ENCODE measurements around the gene PTK6. TPM values are rescaled to one million over a fixed set of nuclear protein-coding genes. Genes with fewer than 3 reads are reported as not detected.

Gene PTK6
- total and polyA plus RNA-seq, 2 of the 13 experiments (the other 11 are each of a cell fraction or from before 2014, with no cell fraction given), result 0.08 TPM; not detected in 1

- TF ChIP-seq SRY (CRISPR knock-in tag; IDR thresholded peaks at IDR 0.05) (0 out of 2 replicates have a peak, but pooled peaks have one; percentile 48), ZNF350 (CRISPR knock-in tag; IDR thresholded peaks at IDR 0.05; ENCODE audit: borderline replicate concordance, low read depth) (0 out of 2 replicates have a peak, but pooled peaks have one; percentile 15), POLR2AphosphoS5 (IDR thresholded peaks at IDR 0.05; ENCODE audit: low read depth, low read length) (no peak), ZNF672 (CRISPR knock-in tag; IDR thresholded peaks at IDR 0.05) (no peak), CBFB (CRISPR knock-in tag; IDR thresholded peaks at IDR 0.05) (no peak), STAG1 (CRISPR knock-in tag; IDR thresholded peaks at IDR 0.05) (peak; percentile 68), CHCHD3 (CRISPR knock-in tag; IDR thresholded peaks at IDR 0.05) (no peak), GABPB1 (CRISPR knock-in tag; IDR thresholded peaks at IDR 0.05) (peak; percentile 55; the same call in 1 of the 2 replicates), RNF2 (conservative IDR thresholded peaks at IDR 0.05; ENCODE audit: low read depth) (no peak), PHF8 (CRISPR knock-in tag; IDR thresholded peaks at IDR 0.05) (peak; percentile 41; the same call in 1 of the 2 replicates), NR0B2 (CRISPR knock-in tag; IDR thresholded peaks at IDR 0.05) (no peak), ZNF331 (CRISPR knock-in tag; IDR thresholded peaks at IDR 0.05) (peak; percentile 28; the same call in 1 of the 2 replicates), DMAP1 (CRISPR knock-in tag; IDR thresholded peaks at IDR 0.05) (no peak), ZNF616 (CRISPR knock-in tag; IDR thresholded peaks at IDR 0.05; ENCODE audit: low read depth) (no peak), NR3C1 (CRISPR knock-in tag; IDR thresholded peaks at IDR 0.05) (no peak), PTBP1 (IDR thresholded peaks at IDR 0.05; ENCODE audit: low read depth, low read length, poor library complexity, severe bottlenecking) (peak; percentile 29), KDM5B (CRISPR knock-in tag; IDR thresholded peaks at IDR 0.05; ENCODE audit: borderline replicate concordance) (no peak), ZNF121 (CRISPR knock-in tag; IDR thresholded peaks at IDR 0.05) (no peak), ZNF772 (CRISPR knock-in tag; IDR thresholded peaks at IDR 0.05) (0 out of 2 replicates have a peak, but pooled peaks have one; percentile 27), NFRKB (IDR thresholded peaks at IDR 0.05) (no peak)
- TF ChIP-seq, protein P1, sequence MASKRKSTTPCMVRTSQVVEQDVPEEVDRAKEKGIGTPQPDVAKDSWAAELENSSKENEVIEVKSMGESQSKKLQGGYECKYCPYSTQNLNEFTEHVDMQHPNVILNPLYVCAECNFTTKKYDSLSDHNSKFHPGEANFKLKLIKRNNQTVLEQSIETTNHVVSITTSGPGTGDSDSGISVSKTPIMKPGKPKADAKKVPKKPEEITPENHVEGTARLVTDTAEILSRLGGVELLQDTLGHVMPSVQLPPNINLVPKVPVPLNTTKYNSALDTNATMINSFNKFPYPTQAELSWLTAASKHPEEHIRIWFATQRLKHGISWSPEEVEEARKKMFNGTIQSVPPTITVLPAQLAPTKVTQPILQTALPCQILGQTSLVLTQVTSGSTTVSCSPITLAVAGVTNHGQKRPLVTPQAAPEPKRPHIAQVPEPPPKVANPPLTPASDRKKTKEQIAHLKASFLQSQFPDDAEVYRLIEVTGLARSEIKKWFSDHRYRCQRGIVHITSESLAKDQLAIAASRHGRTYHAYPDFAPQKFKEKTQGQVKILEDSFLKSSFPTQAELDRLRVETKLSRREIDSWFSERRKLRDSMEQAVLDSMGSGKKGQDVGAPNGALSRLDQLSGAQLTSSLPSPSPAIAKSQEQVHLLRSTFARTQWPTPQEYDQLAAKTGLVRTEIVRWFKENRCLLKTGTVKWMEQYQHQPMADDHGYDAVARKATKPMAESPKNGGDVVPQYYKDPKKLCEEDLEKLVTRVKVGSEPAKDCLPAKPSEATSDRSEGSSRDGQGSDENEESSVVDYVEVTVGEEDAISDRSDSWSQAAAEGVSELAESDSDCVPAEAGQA (IDR thresholded peaks at IDR 0.05; ENCODE audit: low read depth), result no peak
- TF ChIP-seq, protein P1 (CRISPR knock-in tag; IDR thresholded peaks at IDR 0.05; ENCODE audit: borderline replicate concordance), result no peak
- TF ChIP-seq, protein P2, sequence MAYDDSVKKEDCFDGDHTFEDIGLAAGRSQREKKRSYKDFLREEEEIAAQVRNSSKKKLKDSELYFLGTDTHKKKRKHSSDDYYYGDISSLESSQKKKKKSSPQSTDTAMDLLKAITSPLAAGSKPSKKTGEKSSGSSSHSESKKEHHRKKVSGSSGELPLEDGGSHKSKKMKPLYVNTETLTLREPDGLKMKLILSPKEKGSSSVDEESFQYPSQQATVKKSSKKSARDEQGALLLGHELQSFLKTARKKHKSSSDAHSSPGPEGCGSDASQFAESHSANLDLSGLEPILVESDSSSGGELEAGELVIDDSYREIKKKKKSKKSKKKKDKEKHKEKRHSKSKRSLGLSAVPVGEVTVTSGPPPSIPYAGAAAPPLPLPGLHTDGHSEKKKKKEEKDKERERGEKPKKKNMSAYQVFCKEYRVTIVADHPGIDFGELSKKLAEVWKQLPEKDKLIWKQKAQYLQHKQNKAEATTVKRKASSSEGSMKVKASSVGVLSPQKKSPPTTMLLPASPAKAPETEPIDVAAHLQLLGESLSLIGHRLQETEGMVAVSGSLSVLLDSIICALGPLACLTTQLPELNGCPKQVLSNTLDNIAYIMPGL (CRISPR knock-in tag; IDR thresholded peaks at IDR 0.05; ENCODE audit: borderline replicate concordance in 1 of 2, low read depth in 1 of 2), result peak; percentile 57 to 61; a peak in 3 of 4 replicates
These were observed 41.2 kb downstream of the PTK6 start (continued) for GRCh38 chr20:63495741-63496595.

All from HepG2 (cell line).